HG03439 (cell line): Measurements from ENCODE around the gene ENPEP.
"Not testable (repeated sequence)": the region's sequence is repeated elsewhere in the genome, so short reads cannot be mapped to it uniquely, and the experiment has no call there.

Experiments
- ATAC-seq: cut with Tn5 transposase; IDR thresholded peaks from one replicate; pipeline ENCODE4 v1.9.1; 2021; ENCODE audit warnings: mild to moderate bottlenecking, moderate library complexity; ENCODE audit not compliant: unreplicated experiment

Gene ENPEP

DNA sequence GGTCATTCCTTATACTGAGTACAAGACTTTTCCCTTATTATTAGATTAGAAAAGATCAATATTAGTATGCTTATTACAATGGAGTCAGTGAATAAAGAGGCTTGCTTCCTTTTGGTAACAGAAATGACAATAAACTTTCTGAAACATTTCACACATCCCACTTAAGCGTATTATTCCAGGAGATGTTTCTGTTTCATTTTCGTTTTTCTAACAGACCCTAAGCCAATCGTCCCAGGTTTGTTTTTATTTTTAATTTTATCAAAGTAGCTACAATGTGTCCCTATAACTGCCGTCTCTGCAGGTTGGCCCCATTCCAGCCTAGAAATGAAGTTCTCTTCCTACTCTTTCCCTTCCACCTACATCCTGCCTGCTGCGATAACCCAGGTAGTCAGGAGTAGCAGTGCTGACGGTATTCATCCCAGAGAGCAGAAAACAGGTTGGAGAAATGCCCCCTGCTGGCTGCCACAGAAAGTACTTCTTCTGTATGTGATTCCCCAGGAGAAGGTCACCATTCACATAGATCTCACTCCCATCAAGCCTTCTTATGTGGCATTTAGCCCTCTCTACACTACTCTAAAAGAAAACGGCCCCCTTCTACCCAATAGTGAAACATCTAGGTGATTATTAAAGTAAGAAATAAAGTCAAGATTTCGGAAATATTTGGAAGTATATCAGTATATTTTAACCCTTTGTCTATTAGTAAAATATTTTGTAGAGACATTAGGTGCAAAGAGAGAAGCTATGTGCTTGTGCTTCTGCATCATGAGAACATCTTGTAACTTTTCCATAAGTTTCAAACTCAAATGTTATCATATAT, 40.4 kb downstream of the ENPEP start:
- ATAC-seq, result peak; percentile 78

DNA sequence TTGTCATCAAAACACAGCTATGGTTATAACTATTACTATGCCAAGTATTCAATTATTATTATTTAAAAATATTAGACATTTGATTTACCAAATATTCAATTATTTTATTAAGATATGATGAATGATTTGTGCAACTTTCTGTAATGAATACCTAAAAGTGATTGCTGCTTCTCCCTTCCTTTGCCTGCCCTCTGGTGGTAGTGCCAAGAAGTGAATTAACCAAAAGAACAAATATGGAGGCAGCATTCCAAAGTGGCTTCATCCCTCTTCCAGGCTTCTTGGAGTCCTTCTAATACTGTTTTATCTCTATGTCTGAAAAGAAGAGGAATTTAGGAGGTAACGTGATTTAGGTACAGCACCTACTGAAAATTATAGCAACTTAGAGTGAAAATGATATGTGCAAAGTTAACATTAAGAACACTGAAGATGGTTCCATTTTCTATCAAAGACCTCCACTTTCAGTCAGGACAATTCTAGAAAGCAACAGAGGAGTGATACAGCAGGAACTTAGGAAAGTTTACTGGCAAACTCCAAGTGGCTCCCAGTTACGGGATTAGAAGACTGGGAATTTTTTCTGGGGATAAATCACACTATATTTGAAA, 43.0 kb downstream of the ENPEP start:
- no peak for ATAC-seq

GRCh38 chr4:110520886-110521285, 44.9 kb downstream of the ENPEP start:
- ATAC-seq, result no peak

- ATAC-seq, result no peak
Measured at GRCh38 chr4:110526589-110526988, 50.6 kb downstream of the ENPEP start.

GRCh38 chr4:110527156-110527555, 51.2 kb downstream of the ENPEP start:
- ATAC-seq, result no peak

DNA sequence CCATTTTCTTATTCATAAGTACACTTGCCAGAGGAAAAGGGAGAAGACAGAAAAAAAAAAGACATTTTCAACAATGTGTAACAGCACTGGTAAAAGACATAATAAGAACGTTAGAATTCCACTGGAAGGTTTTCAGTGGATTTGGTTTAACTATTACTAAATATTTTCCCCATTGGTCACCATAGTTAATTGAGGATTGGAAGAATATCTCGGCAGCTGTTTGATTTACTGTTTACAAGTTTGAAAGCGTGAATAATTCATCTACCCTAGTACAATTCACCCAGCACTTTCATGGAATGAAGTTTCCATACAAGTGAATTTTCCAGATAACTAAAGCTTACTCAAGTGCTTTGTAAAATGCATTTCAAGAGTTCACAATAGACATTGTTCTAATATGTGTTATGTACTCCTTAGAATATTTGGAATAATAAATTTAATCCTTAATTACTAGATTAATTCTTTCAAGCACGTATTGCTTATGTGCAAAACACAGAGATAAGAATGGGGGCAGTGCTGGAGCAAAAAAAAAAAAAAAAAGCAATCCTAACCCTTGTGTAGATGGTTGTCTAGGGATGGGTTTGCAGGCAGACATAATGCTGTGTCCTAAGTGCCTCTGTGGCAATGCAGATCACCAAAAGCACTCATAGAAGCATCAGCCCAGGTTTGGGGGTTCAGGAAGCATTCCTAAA, 57.1 kb downstream of the ENPEP start:
- no peak for ATAC-seq

GRCh38 chr4:110533590-110533910, 57.6 kb downstream of the ENPEP start:
- ATAC-seq, result no peak

- peak; percentile 87 for ATAC-seq
Measured at GRCh38 chr4:110533940-110534339, 58.0 kb downstream of the ENPEP start.

DNA sequence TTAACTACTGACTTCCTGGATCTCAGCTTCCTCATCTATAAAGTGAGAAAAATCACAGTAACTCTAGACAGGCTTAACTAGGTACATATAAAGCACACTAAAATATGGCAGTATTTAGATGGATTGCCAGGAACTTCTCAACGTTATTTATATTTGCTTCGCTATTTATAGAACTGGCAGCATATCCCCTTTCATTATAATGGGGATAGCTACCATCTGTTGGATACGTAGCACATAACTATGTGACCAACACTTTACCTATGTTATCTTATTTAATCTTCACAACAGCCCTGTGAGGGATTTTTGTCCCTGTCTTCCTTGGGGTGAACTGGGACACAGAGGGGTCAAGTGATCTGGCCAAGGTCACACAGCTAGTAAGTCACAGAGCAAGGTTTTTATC, 64.6 kb downstream of the ENPEP start:
- no peak for ATAC-seq

DNA sequence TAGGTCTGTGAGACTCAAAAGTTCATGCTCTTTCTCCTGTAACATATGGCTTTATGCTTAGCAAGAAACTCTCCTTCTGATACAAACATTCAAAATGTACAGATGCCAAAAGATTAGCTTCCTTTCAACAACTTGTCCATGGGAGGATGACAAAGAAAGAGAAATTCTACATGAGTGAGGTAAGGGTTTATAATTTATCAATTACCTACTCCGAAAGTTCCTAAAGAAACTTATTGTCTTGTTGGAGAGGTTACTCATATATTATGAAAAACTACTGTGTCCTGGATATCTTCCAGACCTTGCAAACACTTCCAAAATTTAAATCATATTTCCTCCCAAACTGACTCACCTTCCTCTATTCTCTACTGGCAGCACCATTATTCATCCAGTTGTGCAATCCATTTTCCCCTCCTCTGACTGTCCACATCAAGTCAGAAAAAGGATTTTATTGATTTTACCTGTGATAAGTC, 65.1 kb downstream of the ENPEP start:
- no peak for ATAC-seq

DNA sequence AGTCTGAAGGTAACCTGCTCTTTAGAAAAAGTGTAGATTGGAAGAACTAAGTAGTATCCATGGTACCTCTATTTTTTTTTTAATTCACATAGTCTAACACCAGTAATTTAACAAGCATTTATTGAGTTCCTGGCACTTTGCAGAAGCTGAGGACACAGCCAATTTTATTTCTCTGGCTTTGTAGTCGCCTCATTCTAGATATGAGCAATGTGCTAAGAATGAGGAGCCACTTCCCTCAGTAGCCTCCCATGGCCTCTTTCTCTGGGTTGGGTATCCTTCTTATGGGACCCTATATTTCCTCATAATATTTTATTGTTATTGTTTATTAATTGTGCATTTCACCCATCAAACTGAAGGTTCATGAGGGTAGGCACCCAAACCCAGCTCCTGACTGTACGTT, 67.6 kb downstream of the ENPEP start:
- no peak for ATAC-seq

DNA sequence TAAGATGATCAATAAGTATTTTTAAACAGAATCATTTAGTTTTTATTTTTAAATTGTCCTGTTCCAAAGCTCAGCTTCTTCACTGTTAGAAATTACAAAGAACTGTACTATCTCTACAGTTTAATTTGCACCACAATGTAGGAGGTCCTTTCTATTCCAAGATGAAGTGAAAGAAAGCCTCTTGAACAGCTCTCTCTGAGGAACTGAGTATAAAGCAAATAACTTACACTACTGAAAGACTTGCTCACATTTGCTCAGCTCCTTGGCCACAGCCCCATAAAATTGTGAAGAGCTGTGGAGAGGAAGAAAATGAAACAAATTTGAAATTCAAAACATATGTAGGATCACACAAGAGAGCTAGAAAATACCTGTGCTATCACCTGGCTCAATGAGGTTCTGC, 68.6 kb downstream of the ENPEP start:
- ATAC-seq, result no peak

GRCh38 chr4:110550260-110550659, 74.3 kb downstream of the ENPEP start:
- no peak for ATAC-seq

GRCh38 chr4:110553197-110553596, 77.2 kb downstream of the ENPEP start:
- no peak for ATAC-seq

GRCh38 chr4:110567214-110567613, 91.3 kb downstream of the ENPEP start:
- no peak for ATAC-seq

DNA sequence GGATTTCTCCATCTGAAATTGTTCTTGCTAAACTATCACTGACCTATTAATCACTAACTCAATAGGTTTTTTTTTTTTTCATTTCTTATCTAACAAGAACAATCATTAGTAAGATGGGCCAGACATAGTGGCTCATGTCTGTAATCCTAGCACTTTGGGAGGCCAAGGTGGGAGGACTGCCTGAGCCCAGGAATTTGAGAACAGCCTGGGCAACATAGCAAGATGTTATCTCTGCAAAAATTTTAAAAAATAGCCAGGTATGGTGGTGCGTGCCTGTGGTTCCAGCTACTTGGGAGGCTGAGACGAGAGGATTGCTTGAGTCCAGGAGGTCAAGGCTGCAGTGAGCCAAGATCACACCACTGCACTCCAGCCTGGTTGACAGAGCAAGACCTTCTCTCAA, 100.7 kb downstream of the ENPEP start:
- not testable (repeated sequence) for ATAC-seq

- ATAC-seq, result no peak
Measured at GRCh38 chr4:110586131-110586850, 110.3 kb downstream of the ENPEP start.

DNA sequence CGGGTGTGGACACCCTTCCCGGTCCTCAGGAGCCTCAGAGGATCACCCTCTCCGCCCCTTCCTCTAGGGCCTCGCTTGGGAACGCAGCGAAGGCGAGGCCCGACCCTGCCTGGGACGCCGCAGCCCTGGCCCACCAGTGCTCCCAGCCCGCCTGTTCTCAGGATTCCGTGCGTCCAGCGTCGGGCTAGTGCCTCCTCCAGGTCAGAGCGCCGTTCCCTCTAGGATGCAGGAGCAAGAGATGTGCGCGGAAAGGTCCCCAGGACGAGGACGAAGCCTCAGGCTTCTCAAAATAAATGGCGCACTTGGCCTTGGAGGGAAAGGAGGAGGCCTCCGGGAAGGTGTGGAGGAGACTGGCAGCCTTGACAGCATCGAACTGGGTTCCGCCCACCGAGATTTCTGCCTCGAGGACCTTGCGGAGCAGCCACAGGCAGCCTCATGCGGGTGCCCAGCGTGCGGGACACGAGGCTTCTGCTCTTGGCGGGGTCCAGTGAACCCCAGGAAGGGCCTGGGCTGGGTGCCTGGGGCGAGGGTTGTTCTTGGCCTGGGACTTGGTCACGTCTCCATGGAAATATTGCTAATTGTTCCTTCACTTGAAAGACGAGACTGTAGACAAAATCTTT, 111.8 kb downstream of the ENPEP start:
- no peak for ATAC-seq

DNA sequence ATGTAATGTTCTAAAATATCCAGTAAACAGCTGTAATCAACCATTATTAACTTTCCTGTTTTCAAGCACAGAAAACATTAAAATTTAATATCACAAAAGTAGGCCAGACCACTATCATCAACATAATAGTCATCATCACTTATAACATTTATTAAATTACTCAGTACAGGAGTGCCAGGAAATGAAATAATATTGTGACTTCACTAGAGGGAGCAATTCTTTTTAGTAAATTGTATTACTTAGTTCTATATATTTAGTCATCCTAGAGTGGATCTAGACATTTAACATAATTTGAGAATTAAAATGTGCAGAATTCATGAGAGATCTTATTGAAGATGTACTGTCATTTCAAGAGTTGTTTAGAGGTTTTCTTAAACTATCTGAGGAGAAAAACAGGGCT, 113.3 kb downstream of the ENPEP start:
- ATAC-seq, result no peak

DNA sequence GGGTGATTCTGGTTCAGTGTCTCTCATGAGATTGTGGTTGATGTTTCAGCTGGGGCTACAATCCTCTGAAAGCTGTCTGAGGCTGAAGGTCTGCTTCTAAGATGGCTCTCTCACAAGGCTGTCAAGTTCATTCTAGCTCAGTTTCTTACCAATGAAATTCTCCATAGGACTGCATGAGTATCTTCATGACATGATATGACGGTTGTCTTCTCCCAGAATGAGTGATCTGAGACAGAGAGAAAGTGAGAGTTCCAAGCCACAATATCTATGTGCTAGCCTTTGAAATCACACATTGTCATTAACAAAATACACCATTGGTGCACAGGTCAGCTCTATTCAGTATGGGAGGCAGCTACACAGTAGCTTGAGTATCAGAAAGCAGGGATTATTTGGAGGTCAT, 119.6 kb downstream of the ENPEP start:
- ATAC-seq, result no peak

GRCh38 chr4:110596431-110596830, 120.5 kb downstream of the ENPEP start:
- no peak for ATAC-seq
